HG03575 (cell line): ENCODE measurements around the gene GJB2.

ENCODE experiments used
- ATAC-seq: cut with Tn5 transposase; IDR thresholded peaks from one replicate; pipeline ENCODE4 v1.9.1; 2021; ENCODE audit not compliant: unreplicated experiment, insufficient number of reproducible peaks, low FRiP score; ENCODE audit errors: extremely low read depth

The GJB2 gene

DNA sequence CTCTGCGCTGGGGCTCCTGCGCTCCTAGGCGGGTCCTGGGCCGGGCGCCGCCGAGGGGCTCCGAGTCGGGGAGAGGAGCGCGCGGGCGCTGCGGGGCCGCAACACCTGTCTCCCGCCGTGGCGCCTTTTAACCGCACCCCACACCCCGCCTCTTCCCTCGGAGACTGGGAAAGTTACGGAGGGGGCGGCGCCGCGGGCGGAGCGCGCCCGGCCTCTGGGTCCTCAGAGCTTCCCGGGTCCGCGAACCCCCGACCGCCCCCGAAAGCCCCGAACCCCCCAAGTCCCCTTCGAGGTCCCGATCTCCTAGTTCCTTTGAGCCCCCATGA lies at the start of gene GJB2:
Gene GJB2 (minus strand): TSS at position 103 of the 326 bp plus-strand sequence. CDS start 3,357 bp downstream, outside the sequence.
- no peak for ATAC-seq

DNA sequence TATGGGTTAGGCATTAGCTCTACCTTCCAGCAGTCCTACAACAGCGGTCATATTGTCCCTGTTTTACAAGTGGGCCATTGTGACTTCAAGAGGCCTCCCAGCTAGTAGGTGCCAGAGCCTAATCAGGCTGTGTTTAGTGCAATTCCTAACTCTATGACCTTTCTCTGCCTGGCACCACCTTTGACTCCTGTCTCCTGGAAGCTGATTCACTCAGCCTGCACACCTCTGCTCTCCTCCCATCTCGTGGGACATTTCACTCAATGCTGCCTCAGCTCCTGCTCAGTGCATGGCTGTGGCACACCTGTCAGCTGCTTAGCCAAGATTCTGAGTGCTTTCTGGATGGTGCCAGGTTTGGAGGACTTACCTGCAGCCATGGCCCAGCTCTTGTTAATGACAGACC lies 48.9 kb upstream of the GJB2 start:
- ATAC-seq = no peak

GRCh38 chr13:20239748-20240147 lies 47.0 kb upstream of the GJB2 start:
- ATAC-seq = no peak

DNA sequence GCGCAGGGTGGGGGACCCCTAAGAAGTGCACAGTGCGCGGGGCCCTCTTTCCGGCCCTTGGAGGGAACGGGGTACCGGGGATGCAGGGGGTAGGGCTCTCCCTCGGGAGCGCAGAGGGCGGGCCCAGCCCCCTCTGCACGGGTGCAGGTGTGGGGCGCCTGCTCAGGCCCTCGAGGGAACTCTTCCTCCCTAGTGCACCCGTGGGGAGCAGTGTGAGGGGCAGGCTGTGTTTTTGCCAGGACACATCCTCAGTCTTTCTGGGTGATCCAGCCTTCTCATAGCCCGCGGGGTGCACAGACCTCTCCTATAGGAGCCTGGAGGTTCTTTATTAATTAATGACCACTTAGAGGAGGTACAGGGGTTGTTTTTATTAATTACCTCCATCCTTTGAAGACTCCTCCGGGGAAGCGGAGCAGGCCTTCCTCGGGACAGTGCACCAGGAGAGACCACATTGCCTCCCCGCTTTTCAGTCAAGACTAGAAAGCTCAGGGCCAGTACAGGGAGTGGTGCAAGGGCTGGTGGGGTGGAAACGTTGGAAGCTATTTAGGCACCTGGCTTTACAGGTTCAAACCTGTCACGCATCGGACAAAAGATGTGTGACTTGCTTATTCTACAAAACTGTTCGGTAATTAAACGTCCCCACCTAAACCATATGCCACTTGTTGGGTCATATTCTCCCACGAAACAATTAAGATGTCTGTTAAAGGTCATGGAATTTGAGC lies 40.0 kb upstream of the GJB2 start:
- ATAC-seq = no peak

DNA sequence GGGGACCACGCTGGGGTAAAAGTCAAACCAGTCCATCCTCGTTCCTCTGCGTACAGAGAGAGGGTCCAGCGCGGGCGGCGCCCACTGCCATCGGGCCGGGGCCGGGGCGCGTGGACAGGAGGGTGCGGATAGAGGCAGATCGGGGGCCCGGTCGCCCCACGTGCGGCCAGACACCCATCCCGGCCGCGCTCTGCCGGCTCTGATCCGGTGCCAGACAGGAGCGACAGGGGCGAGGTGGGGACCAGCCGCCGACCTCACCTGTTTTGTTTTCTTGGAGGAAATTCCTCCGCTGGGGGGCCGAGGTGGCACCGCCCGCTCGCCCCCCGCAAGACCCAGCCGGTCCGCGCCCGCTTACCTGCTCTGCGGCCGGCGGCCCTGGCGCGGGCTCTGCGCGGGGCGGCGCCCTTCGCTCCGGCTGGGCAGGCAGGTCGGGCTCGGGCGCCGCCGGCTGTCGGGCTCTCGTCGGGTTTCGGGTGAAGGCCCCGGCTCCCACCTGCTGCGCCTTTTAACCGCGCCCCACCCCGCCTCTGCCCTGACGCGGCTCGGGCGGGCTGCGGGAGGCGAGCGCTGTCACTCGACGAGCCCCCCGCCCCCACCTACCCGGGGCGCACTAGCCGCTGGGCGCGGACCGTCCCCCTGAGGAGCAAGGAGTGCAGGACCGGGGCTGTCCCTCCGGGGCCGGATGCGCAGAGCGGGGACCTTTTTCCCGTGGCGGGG lies 39.3 kb upstream of the GJB2 start, which contains the start of gene GJB6:
Gene GJB6 (minus strand): TSS at position 481 of the 717 bp plus-strand sequence. CDS start 8,839 bp downstream, outside the sequence.
- ATAC-seq = no peak

DNA sequence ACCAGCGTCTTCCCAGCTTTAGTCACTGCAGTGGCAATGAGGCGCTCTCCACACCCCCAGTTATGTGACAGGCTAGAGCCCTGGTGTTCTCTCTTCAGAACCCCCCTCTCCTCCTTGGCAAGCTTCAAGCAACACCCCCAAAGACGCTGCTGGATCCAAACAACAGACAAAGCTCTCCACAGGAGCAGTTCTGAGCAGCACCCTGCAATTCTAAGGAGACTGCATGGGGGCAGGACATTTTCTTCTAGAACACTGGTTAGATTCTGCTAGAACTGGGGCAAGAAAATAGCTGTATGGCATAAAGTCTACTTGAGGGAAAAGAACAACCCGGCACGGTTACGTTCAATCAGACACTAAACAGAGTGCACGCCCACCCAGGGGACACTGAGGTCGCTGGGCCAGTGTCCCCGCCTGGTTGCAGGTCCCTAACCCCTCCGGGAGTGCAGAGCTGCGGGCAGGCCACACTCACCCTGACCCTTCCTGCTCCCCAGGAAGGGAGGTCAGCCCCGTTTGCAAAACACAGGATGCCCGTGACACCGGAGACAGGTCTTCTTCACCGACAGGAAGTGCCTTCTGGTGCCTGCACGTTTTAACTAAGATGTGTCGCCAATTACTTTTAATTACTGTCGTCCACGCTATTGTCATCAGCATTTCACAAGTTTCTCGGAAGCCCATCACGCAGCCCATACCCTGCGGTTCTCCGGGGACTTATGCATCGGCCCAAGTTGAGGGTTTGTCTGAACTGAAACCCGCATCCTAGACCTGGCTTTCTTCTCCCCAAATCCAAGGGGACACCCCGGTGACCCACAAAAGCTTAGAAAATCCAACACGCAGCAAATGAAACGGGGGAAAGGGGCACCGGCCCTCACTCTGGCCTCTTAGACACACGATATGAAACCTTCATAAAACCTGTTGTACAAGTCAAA lies 38.4 kb upstream of the GJB2 start:
- ATAC-seq = no peak

GRCh38 chr13:20227730-20228129 lies 35.0 kb upstream of the GJB2 start:
- ATAC-seq = no peak

- no peak for ATAC-seq
Observed at GRCh38 chr13:20227288-20227687, 34.5 kb upstream of the GJB2 start.

DNA sequence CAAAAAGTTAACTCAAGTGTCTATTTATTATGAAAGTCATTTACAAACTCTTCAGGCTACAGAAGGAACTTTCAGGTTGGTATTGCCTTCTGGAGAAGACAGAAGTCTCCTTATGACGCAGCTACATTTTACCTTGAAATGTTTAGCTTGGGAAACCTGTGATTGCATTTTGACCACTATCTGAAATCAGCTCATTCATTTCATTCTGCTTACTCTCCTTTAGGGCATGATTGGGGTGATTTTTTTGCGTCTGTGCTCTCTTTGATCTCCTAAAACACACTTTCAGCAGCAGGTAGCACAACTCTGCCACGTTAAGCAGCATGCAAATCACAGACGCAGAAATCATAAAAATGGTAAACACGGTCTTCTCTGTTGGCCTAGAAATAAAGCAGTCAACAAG lies 29.8 kb upstream of the GJB2 start:
- no peak for ATAC-seq

- no peak for ATAC-seq
Observed at GRCh38 chr13:20221772-20222171, 29.0 kb upstream of the GJB2 start.

DNA sequence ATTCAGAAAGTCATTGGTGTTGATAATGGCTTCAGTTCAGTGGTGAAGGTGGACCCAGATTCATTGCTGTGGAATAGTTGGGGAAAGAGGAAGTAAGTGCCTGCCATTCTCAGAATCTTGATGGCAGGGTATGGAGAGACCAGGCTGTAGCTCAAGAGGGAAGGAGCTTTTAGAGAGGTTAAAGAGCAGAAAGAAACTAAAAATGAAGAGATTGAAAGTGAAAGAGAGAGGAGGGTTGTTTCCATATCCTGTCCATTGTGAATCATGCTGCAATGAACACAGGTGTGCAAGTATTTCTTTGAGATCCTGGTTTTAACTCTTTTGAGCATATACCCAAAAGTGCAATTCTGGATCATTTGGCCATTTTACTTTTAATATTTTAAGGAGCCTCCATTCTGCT lies 26.8 kb upstream of the GJB2 start:
- ATAC-seq = no peak

DNA sequence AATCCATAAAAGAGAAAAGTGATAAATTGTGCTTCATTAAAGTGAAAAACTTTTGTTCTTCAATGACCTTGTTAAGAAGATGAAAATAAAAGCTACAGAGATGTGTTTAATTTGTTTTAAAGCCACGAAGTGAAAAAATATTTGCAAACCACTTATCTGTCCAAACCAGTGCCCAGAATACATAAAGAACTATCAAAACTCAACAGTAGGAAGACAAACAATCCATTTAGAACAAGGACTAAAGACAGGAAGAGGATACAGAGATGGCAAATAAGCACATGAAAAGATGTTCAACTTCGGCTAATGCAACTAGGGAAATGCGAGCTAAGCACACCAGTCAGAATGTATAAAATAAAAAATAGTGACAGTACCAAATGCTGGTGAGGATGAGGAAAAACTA lies 24.4 kb upstream of the GJB2 start:
- ATAC-seq = no peak

DNA sequence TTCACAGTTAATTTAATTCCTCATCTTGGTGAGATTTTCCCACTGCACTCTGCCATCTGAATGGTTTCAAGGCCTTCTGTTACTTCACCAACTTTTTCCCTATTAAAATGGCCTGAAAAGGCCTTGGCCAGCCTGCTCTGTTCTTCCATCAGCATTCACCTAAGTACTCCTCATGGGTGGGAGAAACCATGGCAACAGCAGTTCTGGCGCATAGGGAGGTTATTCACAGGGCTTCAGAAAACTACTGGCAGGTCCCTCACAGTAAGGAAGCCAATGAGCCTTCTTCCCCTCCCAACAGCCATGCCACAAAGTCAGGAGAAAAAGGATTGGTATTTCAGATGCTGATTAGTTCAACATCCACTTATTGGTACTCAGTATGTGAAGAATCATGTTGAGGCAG lies 17.2 kb upstream of the GJB2 start:
- ATAC-seq = no peak

DNA sequence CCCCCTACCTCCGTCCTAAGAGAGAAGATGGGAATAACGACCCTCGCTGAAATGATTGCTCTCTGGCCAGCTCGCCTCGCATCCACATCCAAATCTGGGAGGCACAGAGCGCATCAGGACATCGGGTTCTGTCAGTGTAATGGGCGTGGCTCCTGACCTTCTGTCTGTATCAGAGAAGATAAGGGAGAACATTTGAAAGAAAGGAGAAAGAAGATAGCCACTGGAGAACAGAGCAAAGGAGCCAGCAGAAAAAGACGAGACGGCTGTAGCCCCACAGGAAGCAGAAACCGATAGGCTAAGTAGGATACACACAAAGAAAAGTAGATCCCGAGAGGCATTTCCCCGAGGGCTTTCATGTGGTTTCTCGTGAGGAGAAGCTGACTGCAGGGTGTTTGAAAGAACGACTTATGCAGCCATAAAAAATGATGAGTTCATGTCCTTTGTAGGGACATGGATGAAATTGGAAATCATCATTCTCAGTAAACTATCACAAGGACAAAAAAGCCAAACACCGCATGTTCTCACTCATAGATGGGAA lies 14.0 kb upstream of the GJB2 start:
- ATAC-seq = no peak

GRCh38 chr13:20206065-20206697 lies 13.4 kb upstream of the GJB2 start:
- ATAC-seq = no peak

- no peak for ATAC-seq
Observed at GRCh38 chr13:20198781-20199180, 6.0 kb upstream of the GJB2 start.

- ATAC-seq = no peak
Observed at GRCh38 chr13:20197361-20197834, 4.7 kb upstream of the GJB2 start.

- ATAC-seq = no peak
Observed at GRCh38 chr13:20195801-20196200, 3.1 kb upstream of the GJB2 start.
